B cell (primary cell): Measurements from ENCODE around the gene SGPL1. TPM values are rescaled to one million over a fixed set of nuclear protein-coding genes. Genes with fewer than 3 reads are reported as not detected.

Experiments
- ATAC-seq: fragments of 200-7000 bp; cut with Tn5 transposase; one replicate; pipeline ENCODE4 v1.10.0; 2021; ENCODE audit warnings: low read depth, mild to moderate bottlenecking, moderate number of reproducible peaks, moderate library complexity
- CTCF ChIA-PET: fragments of 350-600 bp; sonication (Branson Sonifier 250); formaldehyde crosslinking; loops from one replicate; lab custom pipeline; 2021; ENCODE audit warnings: antibody characterized with exemption, inconsistent platforms; lab: Charles Lee
- POLR2A ChIA-PET: fragments of 350-600 bp; sonication (Branson Sonifier 250); formaldehyde crosslinking; loops from one replicate; lab custom pipeline; 2021; ENCODE audit warnings: antibody characterized with exemption; lab: Charles Lee
- DNase-seq: peaks from one replicate; pipeline ENCODE4 v3.0.0; 2013
- H2AFZ ChIP-seq: 2 replicates; pipeline ENCODE4 v1.6.1; 2012; ENCODE audit warnings: mild to moderate bottlenecking, low read depth, low read length; ENCODE audit not compliant: insufficient read depth, poor library complexity, severe bottlenecking
- H3K27ac ChIP-seq, 2 donors: 1 replicate in 1 of 2; 2 replicates in 1 of 2; pipeline ENCODE4 v1.5.1; 2012 to 2013; ENCODE audit warnings: low read length in 2 of 2, mild to moderate bottlenecking in 2 of 2, moderate library complexity in 1 of 2
- H3K27me3 ChIP-seq, 4 experiments: fragments of 200-600 bp in 1 of 4; sonication (generic) in 1 of 4; replicated peaks in 1 of 4; 1 replicate in 2 of 4; 2 replicates in 2 of 4; pipeline versions ENCODE4 v1.6.1 to v1.7.0; 2013 to 2016; ENCODE audit warnings: low read length in 3 of 4, mild to moderate bottlenecking in 2 of 4, mixed read lengths in 1 of 4, moderate library complexity in 1 of 4; ENCODE audit not compliant: insufficient read depth in 4 of 4, control insufficient read depth in 3 of 4; ENCODE audit errors: control extremely low read depth in 1 of 4
- H3K36me3 ChIP-seq, 2 experiments: replicated peaks in 1 of 2; 1 replicate in 1 of 2; 2 replicates in 1 of 2; pipeline versions ENCODE4 v1.6.1 to v1.7.1; 2013; ENCODE audit warnings: low read length in 1 of 2; ENCODE audit not compliant: insufficient read depth in 2 of 2, control insufficient read depth in 1 of 2; ENCODE audit errors: control extremely low read depth in 1 of 2, extremely low read depth in 1 of 2
- H3K4me1 ChIP-seq, 2 donors: fragments of 200-600 bp in 1 of 2; sonication (generic) in 1 of 2; 1 replicate in 1 of 2; 2 replicates in 1 of 2; pipeline versions ENCODE4 v1.5.1 to v1.6.1; 2013 to 2017; ENCODE audit warnings: low read length in 2 of 2; ENCODE audit not compliant: control insufficient read depth in 2 of 2, insufficient read depth in 2 of 2
- H3K4me2 ChIP-seq: replicated peaks from 2 replicates; pipeline ENCODE3; 2012; ENCODE audit warnings: mild to moderate bottlenecking, low read depth, low read length; ENCODE audit not compliant: poor library complexity, severe bottlenecking
- H3K4me3 ChIP-seq, 5 experiments: fragments of 200-600 bp in 1 of 5; sonication (generic) in 1 of 5; 1 replicate in 3 of 5; 2 replicates in 2 of 5; pipeline versions ENCODE4 v1.5.1 to v1.7.0; 2011 to 2016; ENCODE audit warnings: low read length in 4 of 5, mild to moderate bottlenecking in 4 of 5, low read depth in 2 of 5, control low read depth in 1 of 5, moderate library complexity in 1 of 5; ENCODE audit not compliant: insufficient read depth in 1 of 5; ENCODE audit errors: control extremely low read depth in 1 of 5, extremely low read depth in 1 of 5
- H3K79me2 ChIP-seq: fragments of 200-600 bp; sonication (generic); one replicate; pipeline ENCODE4 v1.6.0; 2016; ENCODE audit warnings: low read length; ENCODE audit not compliant: control insufficient read depth, insufficient read depth
- H3K9ac ChIP-seq: fragments of 200-600 bp; sonication (generic); 2 replicates; pipeline ENCODE4 v1.6.1; 2017; ENCODE audit warnings: mild to moderate bottlenecking, low read length, moderate library complexity
- H3K9me3 ChIP-seq, 3 donors: one replicate each; pipeline versions ENCODE4 v1.6.1 to v1.7.1; 2013; ENCODE audit warnings: low read length in 2 of 3; ENCODE audit not compliant: control insufficient read depth in 2 of 3, insufficient read depth in 1 of 3; ENCODE audit errors: control extremely low read depth in 1 of 3
- H4K20me1 ChIP-seq: 2 replicates; pipeline ENCODE4 v1.6.0; 2012; ENCODE audit warnings: mild to moderate bottlenecking, low read length; ENCODE audit not compliant: insufficient read depth, control insufficient read depth, poor library complexity, severe bottlenecking
- H3K27ac Mint-ChIP-seq: one replicate; pipeline ENCODE4 v1.8.0; 2021; ENCODE audit warnings: mixed read lengths
- H3K27me3 Mint-ChIP-seq: one replicate; pipeline ENCODE4 v1.8.0; 2021; ENCODE audit warnings: mixed read lengths
- H3K4me1 Mint-ChIP-seq: one replicate; pipeline ENCODE4 v1.8.0; 2021; ENCODE audit warnings: mixed read lengths
- H3K4me3 Mint-ChIP-seq: one replicate; pipeline ENCODE4 v1.8.0; 2021; ENCODE audit warnings: mixed read lengths
- H3K9me3 Mint-ChIP-seq: one replicate; pipeline ENCODE4 v1.8.0; 2022; ENCODE audit warnings: mixed read lengths; ENCODE audit not compliant: insufficient read depth
- EZH2 ChIP-seq: IDR thresholded peaks from 2 replicates; pipeline ENCODE4 v1.6.1; 2012; ENCODE audit warnings: borderline replicate concordance, low read depth, mild to moderate bottlenecking, moderate library complexity, low read length; ENCODE audit not compliant: insufficient read depth, poor library complexity, severe bottlenecking
- WGBS: methylation state at CpG from one replicate; pipeline ENCODE4 v1.1.5; 2013; ENCODE audit warnings: missing lambda C conversion rate; ENCODE audit not compliant: insufficient coverage; 5-methylcytosine and 5-hydroxymethylcytosine counted together
- intact Hi-C: fragments of 100-400 bp; cut with micrococcal nuclease; formaldehyde crosslinking; loops from one replicate; pipeline ENCODE4 v1.10.0; 2022
- polyA plus RNA-seq: library from polyadenylated mRNA; depleted of rRNA; stranded (reverse); fragments of >200 nt; gene quantifications from 2 replicates; pipeline ENCODE4 v1.2.3, GENCODE V29; 2012
- total RNA-seq, 2 donors: library from RNA; stranded (reverse); fragments of 120-200 nt in 1 of 2; gene quantifications; 1 replicate in 1 of 2; 2 replicates in 1 of 2; pipeline versions ENCODE4 v1.2.3 to v1.2.4, GENCODE V29; 2013 to 2022
- TF ChIP-seq, protein P1 (sequence below): fragments of 200-600 bp; IDR thresholded peaks from one replicate; pipeline ENCODE4 v1.8.0; 2022; ENCODE audit warnings: antibody characterized with exemption, mild to moderate bottlenecking

The SGPL1 gene
- total and polyA plus RNA-seq, 2 donors (not counting 1 experiment from before 2014, with no cell fraction given): 9.1 to 46.2 TPM

DNA sequence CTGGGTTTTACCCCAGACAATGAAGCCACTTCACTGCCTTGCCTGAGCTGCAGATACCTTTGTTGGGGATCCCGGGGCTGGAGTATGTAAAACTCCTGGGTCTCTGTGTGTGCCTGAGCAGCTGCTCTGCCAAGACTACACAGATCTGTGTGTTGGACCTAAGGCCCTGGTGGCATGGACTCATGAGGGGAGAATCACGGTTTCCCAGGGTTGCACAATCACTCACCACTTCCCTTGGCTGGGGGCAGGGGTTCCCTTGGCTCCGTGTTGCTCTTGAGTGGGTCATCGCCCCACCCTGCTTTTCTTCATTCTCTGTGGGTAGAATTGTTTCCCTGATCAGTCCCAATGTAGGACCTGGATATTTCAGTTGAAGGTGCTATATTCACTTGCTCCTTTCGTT is 16.6 kb upstream of the SGPL1 start:
- Mint-ChIP-seq H3K27ac (no peak overlapping the region), H3K4me3 (no peak overlapping the region), H3K27me3 (peaks cover 30% of the 10 kb centered on the region), H3K4me1 (no peaks in the 10 kb centered on the region), H3K9me3 (no peaks in the 10 kb centered on the region)
- DNase-seq (no peak), ATAC-seq (no peak)
- Histone ChIP-seq H3K4me3 (no peak overlapping the region), H3K36me3 (no peaks in the 10 kb centered on the region), H3K9ac (no peak overlapping the region), H3K9me3 (no peaks in the 10 kb centered on the region), H3K4me1 (no peaks in the 10 kb centered on the region), H2AFZ (no peak overlapping the region), H4K20me1 (no peaks in the 10 kb centered on the region), H3K79me2 (no peaks in the 10 kb centered on the region), H3K27ac (no peak overlapping the region), H3K27me3 (peaks cover 0 to 7% (median 3%) of the 10 kb centered on the region in 4 experiments), H3K4me2 (no peak overlapping the region)
- TF ChIP-seq, protein P1, sequence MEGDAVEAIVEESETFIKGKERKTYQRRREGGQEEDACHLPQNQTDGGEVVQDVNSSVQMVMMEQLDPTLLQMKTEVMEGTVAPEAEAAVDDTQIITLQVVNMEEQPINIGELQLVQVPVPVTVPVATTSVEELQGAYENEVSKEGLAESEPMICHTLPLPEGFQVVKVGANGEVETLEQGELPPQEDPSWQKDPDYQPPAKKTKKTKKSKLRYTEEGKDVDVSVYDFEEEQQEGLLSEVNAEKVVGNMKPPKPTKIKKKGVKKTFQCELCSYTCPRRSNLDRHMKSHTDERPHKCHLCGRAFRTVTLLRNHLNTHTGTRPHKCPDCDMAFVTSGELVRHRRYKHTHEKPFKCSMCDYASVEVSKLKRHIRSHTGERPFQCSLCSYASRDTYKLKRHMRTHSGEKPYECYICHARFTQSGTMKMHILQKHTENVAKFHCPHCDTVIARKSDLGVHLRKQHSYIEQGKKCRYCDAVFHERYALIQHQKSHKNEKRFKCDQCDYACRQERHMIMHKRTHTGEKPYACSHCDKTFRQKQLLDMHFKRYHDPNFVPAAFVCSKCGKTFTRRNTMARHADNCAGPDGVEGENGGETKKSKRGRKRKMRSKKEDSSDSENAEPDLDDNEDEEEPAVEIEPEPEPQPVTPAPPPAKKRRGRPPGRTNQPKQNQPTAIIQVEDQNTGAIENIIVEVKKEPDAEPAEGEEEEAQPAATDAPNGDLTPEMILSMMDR: no peak
- TF ChIP-seq EZH2: no peak
- WGBS: 72% methylated on average over 2 of the region's 5 CpGs
- ChIA-PET CTCF (interaction anchor here (1.0 kb wide), 1 partner anchor 1753 kb away, joined by 3 read pairs; no protein-coding TSS in a partner anchor), POLR2A (no interaction called here)
- intact Hi-C loops: no loop called here

DNA sequence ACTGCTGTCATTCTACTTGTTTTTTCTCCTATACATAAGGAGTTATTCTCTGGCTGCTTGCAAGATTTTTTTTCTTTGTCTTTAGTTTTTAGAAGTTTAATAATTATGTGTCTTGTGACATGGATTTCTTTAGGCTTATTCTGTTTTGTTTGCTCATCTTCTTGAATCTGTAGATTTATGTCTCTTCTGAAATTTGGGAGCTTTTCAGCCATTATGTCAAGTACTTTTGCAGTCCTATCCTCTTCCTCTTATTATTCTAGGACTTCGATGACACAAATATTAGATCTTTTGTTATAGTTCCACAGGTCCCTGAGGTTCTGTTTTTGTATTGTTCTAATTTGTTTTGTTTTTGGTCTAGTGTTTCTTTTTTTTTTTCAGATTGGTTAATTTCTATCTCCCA is 13.9 kb upstream of the SGPL1 start:
- ChIA-PET POLR2A (no interaction called here), CTCF (no interaction called here)
- Histone ChIP-seq H3K27me3 (peaks cover 0 to 13% (median 3%) of the 10 kb centered on the region in 4 experiments), H3K79me2 (no peaks in the 10 kb centered on the region), H3K9me3 (no peaks in the 10 kb centered on the region), H3K27ac (no peak overlapping the region), H3K4me2 (no peak overlapping the region), H3K4me1 (no peaks in the 10 kb centered on the region), H3K4me3 (no peak overlapping the region), H4K20me1 (no peaks in the 10 kb centered on the region), H2AFZ (no peak overlapping the region), H3K9ac (no peak overlapping the region), H3K36me3 (no peaks in the 10 kb centered on the region)
- TF ChIP-seq EZH2: no peak
- TF ChIP-seq, protein P1: no peak
- intact Hi-C loops: no loop called here
- H3K4me1 Mint-ChIP-seq: no peaks in the 10 kb centered on the region
- peaks cover 39% of the 10 kb centered on the region for H3K27me3 Mint-ChIP-seq
- no peak overlapping the region for H3K4me3 Mint-ChIP-seq
- DNase-seq: no peak
- no CpG with 5 or more reads among the region's 1 CpG for WGBS
- ATAC-seq: no peak
- H3K9me3 Mint-ChIP-seq: no peaks in the 10 kb centered on the region
- H3K27ac Mint-ChIP-seq: no peak overlapping the region
